HG03139 (cell line): ENCODE data around the gene RASL11B.

Experiments
- ATAC-seq: cut with Tn5 transposase; IDR thresholded peaks from one replicate; pipeline ENCODE4 v1.9.1; 2021; ENCODE audit not compliant: unreplicated experiment

Gene RASL11B

GRCh38 chr4:52842792-52843191 is 19.3 kb upstream of the RASL11B start:
- no peak for ATAC-seq

- ATAC-seq: no peak
These were observed 18.8 kb upstream of the RASL11B start for GRCh38 chr4:52843351-52843750.

GRCh38 chr4:52843958-52844357 is 18.2 kb upstream of the RASL11B start:
- no peak for ATAC-seq

GRCh38 chr4:52844596-52844995 is 17.5 kb upstream of the RASL11B start:
- no peak for ATAC-seq

GRCh38 chr4:52846502-52846901 is 15.6 kb upstream of the RASL11B start:
- no peak for ATAC-seq

GRCh38 chr4:52848254-52848653 is 13.9 kb upstream of the RASL11B start:
- ATAC-seq: no peak

- ATAC-seq: no peak
These were observed 11.6 kb upstream of the RASL11B start for GRCh38 chr4:52850406-52851124.

- no peak for ATAC-seq
These were observed 10.1 kb upstream of the RASL11B start for GRCh38 chr4:52852041-52852440.

- ATAC-seq: no peak
These were observed 9.4 kb upstream of the RASL11B start for GRCh38 chr4:52852711-52853110.

GRCh38 chr4:52853351-52853750 is 8.8 kb upstream of the RASL11B start:
- no peak for ATAC-seq

- no peak for ATAC-seq
These were observed 5.3 kb upstream of the RASL11B start for GRCh38 chr4:52856801-52857200.

- no peak for ATAC-seq
These were observed 1.8 kb upstream of the RASL11B start for GRCh38 chr4:52860361-52860760.

- ATAC-seq: no peak
These were observed 820 bp upstream of the RASL11B start for GRCh38 chr4:52861171-52861823.

- ATAC-seq: no peak
These were observed 583 bp downstream of the RASL11B start for GRCh38 chr4:52862639-52863161.

GRCh38 chr4:52863324-52863723 is 1.2 kb downstream of the RASL11B start:
- no peak for ATAC-seq

- no peak for ATAC-seq
These were observed 2.7 kb downstream of the RASL11B start for GRCh38 chr4:52864793-52865192.

GRCh38 chr4:52865300-52865699 is 3.2 kb downstream of the RASL11B start:
- ATAC-seq: no peak

- no peak for ATAC-seq
These were observed 4.6 kb downstream of the RASL11B start for GRCh38 chr4:52866734-52867133.

GRCh38 chr4:52867163-52867562 is 5.0 kb downstream of the RASL11B start:
- ATAC-seq: no peak

GRCh38 chr4:52868133-52868532 is 6.0 kb downstream of the RASL11B start:
- no peak for ATAC-seq

- ATAC-seq: no peak
These were observed 7.1 kb downstream of the RASL11B start for GRCh38 chr4:52869196-52869595.

GRCh38 chr4:52869656-52870055 is 7.5 kb downstream of the RASL11B start:
- no peak for ATAC-seq
